Measurements from ENCODE around the gene CTNNA2.
"Not testable (repeated sequence)": the region's sequence is repeated elsewhere in the genome, so short reads cannot be mapped to it uniquely, and the experiment has no call there.

The CTNNA2 gene

GRCh38 chr2:80002112-80002511 lies 489.3 kb downstream of the CTNNA2 start:
- Histone ChIP-seq H3K27ac (no peak overlapping the region), H3K4me3 (no peak overlapping the region)

GRCh38 chr2:80002568-80003157 lies 489.8 kb downstream of the CTNNA2 start:
- Histone ChIP-seq H3K27ac (no peak overlapping the region), H3K4me3 (no peak overlapping the region)

- Histone ChIP-seq H3K27ac (no peak overlapping the region), H3K4me3 (no peak overlapping the region)
These were observed 495.1 kb downstream of the CTNNA2 start for GRCh38 chr2:80007777-80008503.

GRCh38 chr2:80008596-80008995 lies 495.7 kb downstream of the CTNNA2 start:
- no peak overlapping the region for H3K4me3 ChIP-seq

GRCh38 chr2:80009211-80009610 lies 496.4 kb downstream of the CTNNA2 start:
- no peak overlapping the region for H3K27ac ChIP-seq
- no peak overlapping the region for H3K4me3 ChIP-seq

More at GRCh38 chr2:80008596-80008995, 495.7 kb downstream of the CTNNA2 start:
- no peak overlapping the region for H3K27ac ChIP-seq

GRCh38 chr2:80012061-80012460 lies 499.2 kb downstream of the CTNNA2 start:
- no peak overlapping the region for H3K27ac ChIP-seq
- H3K4me3 ChIP-seq: no peak overlapping the region

- Histone ChIP-seq H3K27ac (no peak overlapping the region), H3K4me3 (no peak overlapping the region)
These were observed 501.8 kb downstream of the CTNNA2 start for GRCh38 chr2:80014637-80015036.

GRCh38 chr2:80016171-80016570 lies 503.3 kb downstream of the CTNNA2 start:
- Histone ChIP-seq H3K27ac (no peak overlapping the region), H3K4me3 (no peak overlapping the region)

- no peak overlapping the region for H3K4me3 ChIP-seq
- H3K27ac ChIP-seq: no peak overlapping the region
These were observed 507.0 kb downstream of the CTNNA2 start for GRCh38 chr2:80019571-80020460.

GRCh38 chr2:80022018-80022417 lies 509.2 kb downstream of the CTNNA2 start:
- Histone ChIP-seq H3K4me3 (no peak overlapping the region), H3K27ac (no peak overlapping the region)

- no peak overlapping the region for H3K27ac ChIP-seq
- no peak overlapping the region for H3K4me3 ChIP-seq
These were observed 513.3 kb downstream of the CTNNA2 start for GRCh38 chr2:80026040-80026729.

GRCh38 chr2:80028051-80028450 lies 515.2 kb downstream of the CTNNA2 start:
- no peak overlapping the region for H3K4me3 ChIP-seq
- no peak overlapping the region for H3K27ac ChIP-seq

GRCh38 chr2:80028584-80028983 lies 515.7 kb downstream of the CTNNA2 start:
- H3K4me3 ChIP-seq: no peak overlapping the region
- H3K27ac ChIP-seq: no peak overlapping the region

- Histone ChIP-seq H3K27ac (no peak overlapping the region), H3K4me3 (no peak overlapping the region)
These were observed 517.3 kb downstream of the CTNNA2 start for GRCh38 chr2:80030135-80030534.

- H3K27ac ChIP-seq, H3K4me3 ChIP-seq: not testable (repeated sequence)
These were observed 519.8 kb downstream of the CTNNA2 start for GRCh38 chr2:80032684-80033083.

- Histone ChIP-seq H3K4me3 (no peak overlapping the region), H3K27ac (no peak overlapping the region)
These were observed 523.0 kb downstream of the CTNNA2 start for GRCh38 chr2:80035749-80036285.

GRCh38 chr2:80037310-80037709 lies 524.5 kb downstream of the CTNNA2 start:
- H3K4me3 ChIP-seq: no peak overlapping the region
- no peak overlapping the region for H3K27ac ChIP-seq

- Histone ChIP-seq H3K4me3 (no peak overlapping the region), H3K27ac (no peak overlapping the region)
These were observed 527.4 kb downstream of the CTNNA2 start for GRCh38 chr2:80040226-80040625.

- no peak overlapping the region for H3K27ac ChIP-seq
- no peak overlapping the region for H3K4me3 ChIP-seq
These were observed 529.8 kb downstream of the CTNNA2 start for GRCh38 chr2:80042635-80043034.

GRCh38 chr2:80048296-80048695 lies 535.4 kb downstream of the CTNNA2 start:
- H3K4me3 ChIP-seq: no peak overlapping the region
- no peak overlapping the region for H3K27ac ChIP-seq

All from skin epidermis (tissue), 12 donors.